MCF 10A (cell line): ENCODE measurements around the gene PPP2R5C. TPM values are rescaled to one million over a fixed set of nuclear protein-coding genes. Genes with fewer than 3 reads are reported as not detected.

Experiments used
- BruUV-seq: library from RNA; stranded (reverse); fragments of 400-500 nt; replicated peaks from 2 replicates; lab custom pipeline; 2021; lab: Mats Ljungman, UMichigan
- CTCF ChIA-PET: fragments of 300-600 bp; sonication (Branson Sonifier 250); formaldehyde crosslinking; extraction: SDS; loops from one replicate; lab custom pipeline; 2021; ENCODE audit warnings: antibody characterized with exemption, inconsistent platforms; lab: Yijun Ruan, JAX
- POLR2A ChIA-PET: fragments of 300-600, 350-650 bp; sonication (Branson Sonifier 250); formaldehyde crosslinking; extraction: SDS; loops from one replicate; lab custom pipeline; 2020; ENCODE audit warnings: antibody characterized with exemption, inconsistent platforms; lab: Yijun Ruan, JAX
- DNase-seq: peaks from one replicate; pipeline ENCODE4 v3.0.0-alpha.2; 2018; ENCODE audit not compliant: unreplicated experiment
- H3K27ac Mint-ChIP-seq: one replicate; pipeline ENCODE4 v1.8.0; 2022; ENCODE audit warnings: mild to moderate bottlenecking, low read depth, mixed read lengths; ENCODE audit not compliant: unreplicated experiment
- H3K27me3 Mint-ChIP-seq: one replicate; pipeline ENCODE4 v1.8.0; 2022; ENCODE audit warnings: mixed read lengths; ENCODE audit not compliant: insufficient read depth, unreplicated experiment
- H3K36me3 Mint-ChIP-seq: one replicate; pipeline ENCODE4 v1.8.0; 2022; ENCODE audit warnings: mild to moderate bottlenecking, moderate library complexity, mixed read lengths; ENCODE audit not compliant: insufficient read depth, unreplicated experiment
- H3K4me1 Mint-ChIP-seq: one replicate; pipeline ENCODE4 v1.8.0; 2022; ENCODE audit warnings: mixed read lengths; ENCODE audit not compliant: insufficient read depth, unreplicated experiment
- H3K4me3 Mint-ChIP-seq: one replicate; pipeline ENCODE4 v1.8.0; 2022; ENCODE audit warnings: mild to moderate bottlenecking, moderate library complexity, mixed read lengths; ENCODE audit not compliant: unreplicated experiment
- H3K9me3 Mint-ChIP-seq: one replicate; pipeline ENCODE4 v1.8.0; 2022; ENCODE audit warnings: mixed read lengths; ENCODE audit not compliant: unreplicated experiment
- intact Hi-C: fragments of 100-400 bp; cut with micrococcal nuclease; formaldehyde crosslinking; loops from 2 replicates; pipeline ENCODE4 v1.14.1; 2022
- total RNA-seq: library from RNA; stranded (reverse); gene quantifications from 2 replicates; pipeline ENCODE4 v1.2.3, GENCODE V29; 2022
- TF ChIP-seq, protein P1 (sequence below): fragments of 200-600 bp; IDR thresholded peaks from one replicate; pipeline ENCODE4 v1.8.0; 2022; ENCODE audit warnings: antibody characterized with exemption, mild to moderate bottlenecking; ENCODE audit not compliant: unreplicated experiment

Gene PPP2R5C
- total RNA-seq, 1 experiment from 2014 or later, result 118 TPM

DNA sequence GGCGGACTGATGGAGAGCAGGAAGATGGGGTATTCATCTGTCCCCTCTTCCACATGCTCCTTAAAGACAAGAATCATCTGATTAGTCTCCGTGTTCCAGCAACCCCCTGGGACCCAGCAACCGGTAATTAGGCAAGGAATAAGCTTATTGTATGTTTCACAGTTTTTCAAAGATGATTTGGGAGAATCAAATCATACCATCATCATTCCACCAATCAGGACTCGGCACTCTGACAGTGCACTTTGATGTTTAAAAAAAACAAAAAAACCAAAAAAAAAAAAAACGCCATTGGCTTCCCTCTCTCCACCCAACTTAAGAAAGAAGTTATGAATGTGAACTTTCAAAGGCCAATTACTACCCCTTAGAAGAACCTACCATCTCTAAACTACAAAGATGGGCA lies 201.5 kb downstream of the PPP2R5C start:
- intact Hi-C loops, result loop anchor here (5.0 kb wide), 2 partner anchors 94 to 354 kb away; partner anchors contain the start of gene ZNF839
- TF ChIP-seq, protein P1, sequence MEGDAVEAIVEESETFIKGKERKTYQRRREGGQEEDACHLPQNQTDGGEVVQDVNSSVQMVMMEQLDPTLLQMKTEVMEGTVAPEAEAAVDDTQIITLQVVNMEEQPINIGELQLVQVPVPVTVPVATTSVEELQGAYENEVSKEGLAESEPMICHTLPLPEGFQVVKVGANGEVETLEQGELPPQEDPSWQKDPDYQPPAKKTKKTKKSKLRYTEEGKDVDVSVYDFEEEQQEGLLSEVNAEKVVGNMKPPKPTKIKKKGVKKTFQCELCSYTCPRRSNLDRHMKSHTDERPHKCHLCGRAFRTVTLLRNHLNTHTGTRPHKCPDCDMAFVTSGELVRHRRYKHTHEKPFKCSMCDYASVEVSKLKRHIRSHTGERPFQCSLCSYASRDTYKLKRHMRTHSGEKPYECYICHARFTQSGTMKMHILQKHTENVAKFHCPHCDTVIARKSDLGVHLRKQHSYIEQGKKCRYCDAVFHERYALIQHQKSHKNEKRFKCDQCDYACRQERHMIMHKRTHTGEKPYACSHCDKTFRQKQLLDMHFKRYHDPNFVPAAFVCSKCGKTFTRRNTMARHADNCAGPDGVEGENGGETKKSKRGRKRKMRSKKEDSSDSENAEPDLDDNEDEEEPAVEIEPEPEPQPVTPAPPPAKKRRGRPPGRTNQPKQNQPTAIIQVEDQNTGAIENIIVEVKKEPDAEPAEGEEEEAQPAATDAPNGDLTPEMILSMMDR, result no peak
- POLR2A ChIA-PET, result interaction anchor here (1.6 to 3.1 kb wide), 4 partner anchors 10 to 153 kb away, joined by 5 to 34 read pairs (median 15); no protein-coding TSS in a partner anchor
- CTCF ChIA-PET, result interaction anchor here (0.7 to 4.1 kb wide), 3 partner anchors 8 to 134 kb away, joined by 3 to 39 read pairs (median 7); no protein-coding TSS in a partner anchor
- Mint-ChIP-seq H3K27me3 (no peaks in the 10 kb centered on the region), H3K9me3 (no peaks in the 10 kb centered on the region), H3K4me1 (peaks cover 40% of the 10 kb centered on the region), H3K36me3 (peaks cover 9% of the 10 kb centered on the region), H3K27ac (peak overlapping the region; percentile 51), H3K4me3 (no peak overlapping the region)
- no peak for DNase-seq
- BruUV-seq, result no TSS peak

DNA sequence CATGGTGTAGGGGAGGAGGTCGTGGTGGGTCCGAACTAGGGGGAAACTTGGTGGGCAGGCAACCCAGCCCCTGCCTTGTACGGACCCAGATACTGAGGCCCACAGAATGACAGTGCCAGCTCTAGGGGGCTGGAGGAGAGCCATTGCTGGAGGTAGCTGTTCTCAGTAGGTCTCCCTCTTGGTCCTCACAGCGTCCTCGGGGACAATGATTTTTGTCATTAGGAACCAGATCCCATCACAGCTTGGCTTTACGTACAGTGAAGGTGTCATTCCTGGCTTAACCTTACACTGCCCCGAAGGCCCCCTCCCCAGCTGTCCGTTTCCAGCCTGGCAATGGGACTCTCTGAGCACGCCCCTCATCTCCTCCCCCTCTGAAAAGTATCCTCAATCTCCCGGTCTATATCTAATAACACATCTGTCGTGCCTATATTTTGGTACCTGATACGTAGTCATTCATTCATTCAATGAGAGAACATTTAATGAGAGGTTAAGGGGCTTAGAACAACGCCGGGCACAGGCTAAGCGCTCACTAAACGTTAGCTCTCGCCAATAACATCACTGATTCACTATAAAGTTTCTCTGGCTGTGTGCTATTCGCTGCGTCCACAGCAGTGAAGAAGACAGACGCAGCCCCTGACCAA lies 202.3 kb downstream of the PPP2R5C start:
- no peaks in the 10 kb centered on the region for H3K27me3 Mint-ChIP-seq
- H3K27ac Mint-ChIP-seq, result peak overlapping the region; percentile 74
- DNase-seq, result no peak
- no TSS peak for BruUV-seq
- H3K4me3 Mint-ChIP-seq, result peak overlapping the region; percentile 83
- ChIA-PET POLR2A (interaction anchor here (0.7 to 3.1 kb wide), 9 partner anchors 10 to 354 kb away, joined by 3 to 34 read pairs (median 10); no protein-coding TSS in a partner anchor), CTCF (interaction anchor here (0.8 to 4.1 kb wide), 2 partner anchors 44 to 134 kb away, joined by 7 to 39 read pairs; no protein-coding TSS in a partner anchor)
- TF ChIP-seq, protein P1, result no peak
- peaks cover 39% of the 10 kb centered on the region for H3K4me1 Mint-ChIP-seq
- intact Hi-C loops, result loop anchor here (1.0 to 5.0 kb wide), 4 partner anchors 9 to 354 kb away; partner anchors contain the start of gene ZNF839
- no peaks in the 10 kb centered on the region for H3K9me3 Mint-ChIP-seq
- H3K36me3 Mint-ChIP-seq, result peaks cover 14% of the 10 kb centered on the region

DNA sequence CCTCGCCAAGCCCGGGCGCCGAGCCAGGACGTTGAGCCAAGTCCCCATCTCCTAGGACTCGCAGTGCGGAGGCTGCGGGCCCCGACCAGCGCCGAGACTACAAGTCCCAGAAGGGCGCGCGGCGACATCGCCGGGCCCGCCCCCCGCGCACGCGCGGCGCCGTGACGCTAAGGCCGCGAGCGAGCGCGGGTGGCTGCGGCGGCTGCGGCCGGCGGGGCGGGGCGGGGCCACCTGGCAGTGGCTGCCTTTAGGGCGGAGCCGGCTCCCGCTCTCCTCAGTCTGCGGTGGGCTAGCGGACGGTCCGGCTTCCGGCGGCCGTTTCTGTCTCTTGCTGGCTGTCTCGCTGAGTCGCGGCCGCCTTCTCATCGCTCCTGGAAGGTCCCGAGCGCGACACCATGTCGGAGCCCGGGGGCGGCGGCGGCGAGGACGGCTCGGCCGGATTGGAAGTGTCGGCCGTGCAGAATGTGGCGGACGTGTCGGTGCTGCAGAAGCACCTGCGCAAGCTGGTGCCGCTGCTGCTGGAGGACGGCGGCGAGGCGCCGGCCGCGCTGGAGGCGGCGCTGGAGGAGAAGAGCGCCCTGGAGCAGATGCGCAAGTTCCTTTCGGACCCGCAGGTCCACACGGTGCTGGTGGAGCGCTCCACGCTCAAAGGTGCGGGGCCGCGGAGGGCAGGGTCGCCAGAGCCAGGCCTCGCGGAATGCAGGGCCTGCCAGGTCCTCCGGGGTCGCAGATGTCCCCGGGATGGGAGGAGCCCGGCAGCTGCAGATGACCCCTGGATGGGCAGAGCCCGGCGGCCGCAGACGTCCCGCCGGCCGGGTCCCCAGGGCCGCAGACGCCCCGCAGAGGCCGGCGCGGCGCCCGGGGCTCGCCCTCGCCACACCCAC lies 203.0 kb downstream of the PPP2R5C start, which contains the start of gene DYNC1H1:
TSS of gene DYNC1H1 (plus strand) at position 277 of the 884 bp plus-strand sequence. CDS start at position 396, 119 bp downstream.
- no TSS peak for BruUV-seq
- peaks cover 19% of the 10 kb centered on the region for H3K36me3 Mint-ChIP-seq
- ChIA-PET CTCF (interaction anchor here (0.6 to 1.2 kb wide), 3 partner anchors 14 to 359 kb away, joined by 3 read pairs; no protein-coding TSS in a partner anchor), POLR2A (interaction anchor here (0.6 to 4.0 kb wide), 17 partner anchors 9 to 1585 kb away, joined by 3 to 34 read pairs (median 9); partner anchors contain the start of gene PPP2R5C)
- H3K27ac Mint-ChIP-seq, result peak within 1 kb of the TSS; percentile 74
- intact Hi-C loops, result loop anchor here (1.0 to 5.0 kb wide), 4 partner anchors 8 to 353 kb away; partner anchors contain the start of gene ZNF839
- TF ChIP-seq, protein P1, result no peak
- H3K4me1 Mint-ChIP-seq, result peaks cover 39% of the 10 kb centered on the region
- peak; percentile 86 for DNase-seq
- H3K9me3 Mint-ChIP-seq, result no peaks in the 10 kb centered on the region
- H3K4me3 Mint-ChIP-seq, result peak within 1 kb of the TSS; percentile 83
- H3K27me3 Mint-ChIP-seq, result no peaks in the 10 kb centered on the region
